ENCODE results near the gene ELN.

ELN gene

DNA sequence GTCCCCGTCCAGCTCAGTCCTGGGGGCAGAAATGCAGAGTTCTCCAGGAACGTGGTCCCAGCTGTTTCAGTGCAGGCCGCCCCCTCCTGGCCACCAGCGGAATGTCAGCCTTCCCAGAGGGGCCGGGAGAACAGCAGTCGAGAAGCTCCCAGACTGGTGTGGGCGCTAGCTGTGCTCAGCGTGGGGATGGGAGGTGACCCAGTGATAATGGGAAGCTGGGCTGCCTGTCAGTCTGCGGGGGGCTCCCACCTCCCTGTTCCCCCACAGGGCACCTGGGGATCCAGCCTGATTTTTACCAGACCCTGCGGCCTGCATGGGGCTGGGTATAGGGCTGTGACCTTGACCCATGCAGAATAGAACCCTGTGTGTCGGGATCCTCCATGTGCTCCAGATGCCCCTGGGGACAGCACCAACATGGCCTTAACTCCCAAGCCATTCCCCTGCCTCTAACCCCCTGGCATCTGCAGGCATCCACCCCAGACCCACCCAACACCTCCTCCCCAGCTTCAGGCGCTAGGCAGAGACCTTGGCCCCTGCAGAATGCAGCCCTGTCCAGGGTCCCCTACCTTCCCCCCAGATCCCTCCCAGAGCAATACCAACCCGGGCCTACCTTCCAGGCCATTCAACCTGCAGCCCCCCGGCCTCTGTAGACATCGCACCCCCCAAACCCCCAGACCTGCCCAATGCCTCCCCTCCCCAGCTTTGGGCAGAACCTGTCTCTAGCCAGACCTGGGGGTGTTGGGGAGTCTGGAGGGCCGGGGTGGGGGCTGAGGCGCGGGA, 880 bp upstream of the ELN start:
- TF ChIP-seq, protein P1, sequence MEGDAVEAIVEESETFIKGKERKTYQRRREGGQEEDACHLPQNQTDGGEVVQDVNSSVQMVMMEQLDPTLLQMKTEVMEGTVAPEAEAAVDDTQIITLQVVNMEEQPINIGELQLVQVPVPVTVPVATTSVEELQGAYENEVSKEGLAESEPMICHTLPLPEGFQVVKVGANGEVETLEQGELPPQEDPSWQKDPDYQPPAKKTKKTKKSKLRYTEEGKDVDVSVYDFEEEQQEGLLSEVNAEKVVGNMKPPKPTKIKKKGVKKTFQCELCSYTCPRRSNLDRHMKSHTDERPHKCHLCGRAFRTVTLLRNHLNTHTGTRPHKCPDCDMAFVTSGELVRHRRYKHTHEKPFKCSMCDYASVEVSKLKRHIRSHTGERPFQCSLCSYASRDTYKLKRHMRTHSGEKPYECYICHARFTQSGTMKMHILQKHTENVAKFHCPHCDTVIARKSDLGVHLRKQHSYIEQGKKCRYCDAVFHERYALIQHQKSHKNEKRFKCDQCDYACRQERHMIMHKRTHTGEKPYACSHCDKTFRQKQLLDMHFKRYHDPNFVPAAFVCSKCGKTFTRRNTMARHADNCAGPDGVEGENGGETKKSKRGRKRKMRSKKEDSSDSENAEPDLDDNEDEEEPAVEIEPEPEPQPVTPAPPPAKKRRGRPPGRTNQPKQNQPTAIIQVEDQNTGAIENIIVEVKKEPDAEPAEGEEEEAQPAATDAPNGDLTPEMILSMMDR (IDR thresholded peaks at IDR 0.05; ENCODE audit: low read depth, low read length, missing control alignments): peak; percentile 91
- no peak for DNase-seq (ENCODE audit: low read depth)
- H3K4me3 ChIP-seq (ENCODE audit: low read depth, low read length): no peak overlapping the region

DNA sequence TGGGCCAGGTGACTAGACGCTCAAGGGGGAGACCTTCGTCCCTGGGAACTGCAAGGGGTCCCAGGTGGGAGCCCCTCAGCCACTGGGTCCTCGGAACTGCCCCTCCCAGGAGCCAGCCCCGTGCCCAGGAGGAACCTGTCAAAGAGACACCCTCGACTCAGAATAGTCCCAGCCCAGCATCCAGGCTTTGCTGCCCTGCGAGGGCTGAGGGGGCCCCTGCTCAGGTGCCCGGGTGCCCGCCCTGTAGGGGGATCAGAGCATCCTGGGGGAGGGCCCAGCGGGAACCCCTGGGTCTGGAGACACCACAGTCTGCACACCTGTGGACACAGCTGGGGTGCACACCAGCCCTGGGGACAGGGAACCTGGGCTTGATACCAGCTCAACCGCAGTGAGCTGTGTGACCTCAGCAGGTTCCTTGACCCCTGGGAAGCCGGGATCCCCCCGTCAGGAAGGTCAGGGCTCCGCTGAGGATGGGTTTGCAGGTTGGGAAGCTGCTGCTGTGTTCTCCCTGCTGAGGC, 407 bp downstream of the ELN start:
- TF ChIP-seq, protein P1 (IDR thresholded peaks at IDR 0.05; ENCODE audit: low read depth, low read length, missing control alignments): no peak
- H3K4me3 ChIP-seq (ENCODE audit: low read depth, low read length): no peak overlapping the region
- DNase-seq (ENCODE audit: low read depth): no peak

DNA sequence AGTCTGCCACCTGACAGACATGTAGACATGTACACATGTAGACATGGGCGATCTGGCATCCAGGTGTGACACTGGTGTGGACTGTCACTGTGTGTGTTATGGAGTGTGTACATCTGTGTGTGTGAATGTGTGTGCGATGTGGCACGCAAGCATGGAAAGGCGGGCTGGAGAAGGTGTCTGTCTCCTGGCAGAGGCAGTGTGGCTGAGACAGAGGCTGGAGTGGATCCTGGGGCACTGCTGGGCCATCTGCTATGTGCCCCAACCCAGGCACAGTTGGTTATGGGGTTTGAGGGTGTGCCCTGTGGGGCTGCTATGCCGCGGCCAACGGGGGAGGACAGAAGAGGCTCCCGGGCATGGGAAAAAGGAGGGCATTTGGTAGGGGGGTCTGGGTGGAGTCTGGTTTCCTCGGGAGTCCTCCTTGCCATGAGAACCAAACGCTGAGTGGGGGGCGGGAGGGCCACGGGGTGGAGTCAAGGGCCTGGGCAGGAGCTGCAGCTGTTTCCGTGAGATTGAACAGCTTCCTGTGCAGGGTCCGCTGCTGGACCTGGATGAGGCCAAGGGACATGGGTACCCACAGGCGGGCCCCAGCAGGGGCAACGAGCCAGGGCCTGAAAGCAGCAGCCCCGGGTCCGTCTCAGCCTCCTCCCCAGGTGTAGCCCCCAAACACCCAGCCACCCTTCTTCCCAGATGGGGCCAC, 1.3 kb downstream of the ELN start:
- TF ChIP-seq, protein P1 (IDR thresholded peaks at IDR 0.05; ENCODE audit: low read depth, low read length, missing control alignments): no peak
- no peak overlapping the region for H3K4me3 ChIP-seq (ENCODE audit: low read depth, low read length)
- DNase-seq (ENCODE audit: low read depth): no peak

- no peak overlapping the region for H3K4me3 ChIP-seq (ENCODE audit: low read depth, low read length)
- no peak for DNase-seq (ENCODE audit: low read depth)
- TF ChIP-seq, protein P1 (IDR thresholded peaks at IDR 0.05; ENCODE audit: low read depth, low read length, missing control alignments): no peak
Observed at GRCh38 chr7:74029991-74030415, 2.0 kb downstream of the ELN start.

- TF ChIP-seq, protein P1 (IDR thresholded peaks at IDR 0.05; ENCODE audit: low read depth, low read length, missing control alignments): no peak
- no peak overlapping the region for H3K4me3 ChIP-seq (ENCODE audit: low read depth, low read length)
- no peak for DNase-seq (ENCODE audit: low read depth)
Observed at GRCh38 chr7:74030861-74031260, 2.9 kb downstream of the ELN start.

GRCh38 chr7:74031403-74032190, 3.6 kb downstream of the ELN start:
- no peak overlapping the region for H3K4me3 ChIP-seq (ENCODE audit: low read depth, low read length)
- TF ChIP-seq, protein P1 (IDR thresholded peaks at IDR 0.05; ENCODE audit: low read depth, low read length, missing control alignments): no peak
- DNase-seq (ENCODE audit: low read depth): no peak
